Prostate gland (tissue), 2 donors: ENCODE results near the gene PLPPR1.

Source experiments
- POLR2A ChIP-seq: fragments of 450-650 bp; IDR thresholded peaks from one replicate; pipeline ENCODE4 v1.6.1; 2016; ENCODE audit warnings: antibody characterized with exemption, mild to moderate bottlenecking
- TF ChIP-seq, protein P1 (sequence below), 4 experiments: fragments of 200-600 bp in 2 of 4; fragments of 450-650 bp in 2 of 4; sonication (generic) in 2 of 4; IDR thresholded peaks; 1 replicate in 3 of 4; 2 replicates in 1 of 4; pipeline ENCODE4 v1.5.1; 2016 to 2019; ENCODE audit warnings: antibody characterized with exemption in 4 of 4, mild to moderate bottlenecking in 2 of 4, moderate library complexity in 2 of 4

DNA sequence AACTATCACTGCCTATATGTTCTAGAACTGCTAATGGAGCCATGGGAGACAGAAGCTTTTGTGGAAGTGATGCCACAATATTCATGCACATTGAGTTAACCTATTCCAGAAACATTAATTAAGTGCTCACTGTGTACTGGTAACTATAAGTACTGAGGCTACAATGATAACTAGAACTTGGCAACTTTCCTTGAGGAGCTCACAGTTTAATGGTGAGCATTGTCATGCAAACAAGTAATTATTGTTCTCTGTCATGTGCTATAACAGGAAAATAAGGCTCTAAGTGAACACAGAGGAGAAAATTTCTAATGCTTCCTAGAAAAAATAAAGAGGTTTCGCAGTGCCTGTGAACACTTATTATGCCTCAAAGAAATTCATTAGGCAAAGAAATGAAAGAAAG is 214.1 kb downstream of the PLPPR1 start:
- TF ChIP-seq POLR2A: no peak
- TF ChIP-seq, protein P1, sequence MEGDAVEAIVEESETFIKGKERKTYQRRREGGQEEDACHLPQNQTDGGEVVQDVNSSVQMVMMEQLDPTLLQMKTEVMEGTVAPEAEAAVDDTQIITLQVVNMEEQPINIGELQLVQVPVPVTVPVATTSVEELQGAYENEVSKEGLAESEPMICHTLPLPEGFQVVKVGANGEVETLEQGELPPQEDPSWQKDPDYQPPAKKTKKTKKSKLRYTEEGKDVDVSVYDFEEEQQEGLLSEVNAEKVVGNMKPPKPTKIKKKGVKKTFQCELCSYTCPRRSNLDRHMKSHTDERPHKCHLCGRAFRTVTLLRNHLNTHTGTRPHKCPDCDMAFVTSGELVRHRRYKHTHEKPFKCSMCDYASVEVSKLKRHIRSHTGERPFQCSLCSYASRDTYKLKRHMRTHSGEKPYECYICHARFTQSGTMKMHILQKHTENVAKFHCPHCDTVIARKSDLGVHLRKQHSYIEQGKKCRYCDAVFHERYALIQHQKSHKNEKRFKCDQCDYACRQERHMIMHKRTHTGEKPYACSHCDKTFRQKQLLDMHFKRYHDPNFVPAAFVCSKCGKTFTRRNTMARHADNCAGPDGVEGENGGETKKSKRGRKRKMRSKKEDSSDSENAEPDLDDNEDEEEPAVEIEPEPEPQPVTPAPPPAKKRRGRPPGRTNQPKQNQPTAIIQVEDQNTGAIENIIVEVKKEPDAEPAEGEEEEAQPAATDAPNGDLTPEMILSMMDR (IDR thresholded peaks at IDR 0.05): no peak
